ENCODE measurements around the gene GSK3B. TPM values are rescaled to one million over a fixed set of nuclear protein-coding genes. Genes with fewer than 3 reads are reported as not detected.

The GSK3B gene
- total RNA-seq, 1 donor from 2014 or later: 138 TPM

DNA sequence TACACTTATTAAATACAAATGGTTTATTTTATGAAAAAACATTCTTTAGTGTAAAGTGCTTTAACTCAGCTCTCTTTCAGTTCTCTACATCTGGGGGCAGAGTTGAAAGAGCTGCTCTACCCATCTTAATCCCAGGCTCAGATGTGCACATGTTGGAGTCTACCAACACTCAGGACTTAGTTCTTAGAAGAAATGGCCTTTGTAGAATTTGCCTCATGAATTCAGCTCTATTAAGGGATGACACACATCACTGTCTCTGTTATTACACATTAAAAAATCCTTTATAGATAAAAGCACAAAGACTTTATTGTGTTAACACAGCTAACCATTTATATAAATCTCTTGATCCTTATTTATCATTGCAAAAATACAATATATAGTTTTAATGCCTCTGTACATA lies 31.7 kb upstream of the GSK3B start:
- H3K27ac Mint-ChIP-seq (ENCODE audit: unreplicated experiment): no peak overlapping the region
- H3K4me1 Mint-ChIP-seq (ENCODE audit: low read depth, unreplicated experiment): peaks cover 2% of the 10 kb centered on the region
- H3K9me3 Mint-ChIP-seq (ENCODE audit: unreplicated experiment): no peaks in the 10 kb centered on the region
- DNase-seq: no peak
- H3K27me3 Mint-ChIP-seq (ENCODE audit: unreplicated experiment): no peaks in the 10 kb centered on the region
- TF ChIP-seq, protein P1, sequence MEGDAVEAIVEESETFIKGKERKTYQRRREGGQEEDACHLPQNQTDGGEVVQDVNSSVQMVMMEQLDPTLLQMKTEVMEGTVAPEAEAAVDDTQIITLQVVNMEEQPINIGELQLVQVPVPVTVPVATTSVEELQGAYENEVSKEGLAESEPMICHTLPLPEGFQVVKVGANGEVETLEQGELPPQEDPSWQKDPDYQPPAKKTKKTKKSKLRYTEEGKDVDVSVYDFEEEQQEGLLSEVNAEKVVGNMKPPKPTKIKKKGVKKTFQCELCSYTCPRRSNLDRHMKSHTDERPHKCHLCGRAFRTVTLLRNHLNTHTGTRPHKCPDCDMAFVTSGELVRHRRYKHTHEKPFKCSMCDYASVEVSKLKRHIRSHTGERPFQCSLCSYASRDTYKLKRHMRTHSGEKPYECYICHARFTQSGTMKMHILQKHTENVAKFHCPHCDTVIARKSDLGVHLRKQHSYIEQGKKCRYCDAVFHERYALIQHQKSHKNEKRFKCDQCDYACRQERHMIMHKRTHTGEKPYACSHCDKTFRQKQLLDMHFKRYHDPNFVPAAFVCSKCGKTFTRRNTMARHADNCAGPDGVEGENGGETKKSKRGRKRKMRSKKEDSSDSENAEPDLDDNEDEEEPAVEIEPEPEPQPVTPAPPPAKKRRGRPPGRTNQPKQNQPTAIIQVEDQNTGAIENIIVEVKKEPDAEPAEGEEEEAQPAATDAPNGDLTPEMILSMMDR (IDR thresholded peaks at IDR 0.05; ENCODE audit: partially characterized antibody, unreplicated experiment): no peak
- no peak overlapping the region for H3K4me3 Mint-ChIP-seq (ENCODE audit: unreplicated experiment)
- H3K36me3 Mint-ChIP-seq (ENCODE audit: unreplicated experiment): no peaks in the 10 kb centered on the region

DNA sequence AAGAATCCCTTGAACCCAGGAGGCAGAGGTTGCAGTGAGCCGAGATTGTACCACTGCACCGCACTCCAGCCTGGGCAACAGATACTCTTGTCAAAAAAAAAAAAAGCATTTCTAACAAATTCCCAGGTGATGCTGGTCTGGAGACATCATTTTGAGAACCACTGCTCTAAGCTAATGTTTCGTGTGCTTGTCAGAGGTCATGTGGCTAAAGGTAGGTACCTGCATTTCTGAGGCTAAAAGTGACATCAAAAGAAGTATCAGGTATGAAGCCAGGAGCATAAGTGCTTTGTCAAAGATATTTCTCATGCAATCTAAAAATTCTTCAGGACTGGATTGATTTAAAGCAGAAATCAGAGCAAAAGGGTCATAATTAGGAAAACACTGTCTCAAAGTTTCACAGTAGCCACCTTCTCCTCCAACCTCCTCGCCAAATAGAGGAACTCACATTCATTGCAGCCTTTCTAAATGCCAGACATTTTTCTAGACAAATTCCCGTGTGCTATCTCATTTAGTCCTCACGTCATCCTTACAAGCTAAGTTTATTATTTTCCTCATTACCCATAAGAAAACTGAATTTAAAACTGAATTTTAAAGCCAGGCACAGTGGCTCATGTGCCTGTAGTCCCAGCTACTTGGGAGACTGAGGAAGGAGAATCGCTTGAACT lies 25.7 kb upstream of the GSK3B start:
- no peak for DNase-seq
- Mint-ChIP-seq H3K9me3 (ENCODE audit: unreplicated experiment) (peaks cover 6% of the 10 kb centered on the region), H3K36me3 (ENCODE audit: unreplicated experiment) (peaks cover 5% of the 10 kb centered on the region), H3K27me3 (ENCODE audit: unreplicated experiment) (peaks cover 4% of the 10 kb centered on the region), H3K4me1 (ENCODE audit: low read depth, unreplicated experiment) (no peaks in the 10 kb centered on the region), H3K4me3 (ENCODE audit: unreplicated experiment) (no peak overlapping the region), H3K27ac (ENCODE audit: unreplicated experiment) (no peak overlapping the region)
- TF ChIP-seq, protein P1 (IDR thresholded peaks at IDR 0.05; ENCODE audit: partially characterized antibody, unreplicated experiment): no peak

- Mint-ChIP-seq H3K36me3 (ENCODE audit: unreplicated experiment) (peaks cover 5% of the 10 kb centered on the region), H3K4me1 (ENCODE audit: low read depth, unreplicated experiment) (no peaks in the 10 kb centered on the region), H3K27me3 (ENCODE audit: unreplicated experiment) (peaks cover 4% of the 10 kb centered on the region), H3K9me3 (ENCODE audit: unreplicated experiment) (peaks cover 5% of the 10 kb centered on the region), H3K27ac (ENCODE audit: unreplicated experiment) (no peak overlapping the region), H3K4me3 (ENCODE audit: unreplicated experiment) (no peak overlapping the region)
- TF ChIP-seq, protein P1 (IDR thresholded peaks at IDR 0.05; ENCODE audit: partially characterized antibody, unreplicated experiment): no peak
- DNase-seq: no peak
Observed at GRCh38 chr3:120114981-120115380, 20.7 kb upstream of the GSK3B start.

- peaks cover 4% of the 10 kb centered on the region for H3K27me3 Mint-ChIP-seq (ENCODE audit: unreplicated experiment)
- no peak overlapping the region for H3K27ac Mint-ChIP-seq (ENCODE audit: unreplicated experiment)
- peaks cover 5% of the 10 kb centered on the region for H3K36me3 Mint-ChIP-seq (ENCODE audit: unreplicated experiment)
- TF ChIP-seq, protein P1 (IDR thresholded peaks at IDR 0.05; ENCODE audit: partially characterized antibody, unreplicated experiment): no peak
- no peak overlapping the region for H3K4me3 Mint-ChIP-seq (ENCODE audit: unreplicated experiment)
- peaks cover 5% of the 10 kb centered on the region for H3K9me3 Mint-ChIP-seq (ENCODE audit: unreplicated experiment)
- H3K4me1 Mint-ChIP-seq (ENCODE audit: low read depth, unreplicated experiment): no peaks in the 10 kb centered on the region
- no peak for DNase-seq
Observed at GRCh38 chr3:120114376-120114775, 20.1 kb upstream of the GSK3B start.

Data from glutamatergic neuron (in vitro differentiated cells).